ENCODE results near the gene PIK3R6. TPM values are rescaled to one million over a fixed set of nuclear protein-coding genes. Genes with fewer than 3 reads are reported as not detected.

Gene PIK3R6
- total and polyA plus RNA-seq, 2 of the 4 experiments (the other 2 are of a cell fraction): not detected

- no peak for DNase-seq
- H3K27me3 ChIP-seq (ENCODE audit: control insufficient read depth, insufficient read depth, low read length): peaks cover 18% of the 10 kb centered on the region; the same call in 1 of the 2 replicates
These were observed 66.8 kb downstream of the PIK3R6 start for GRCh38 chr17:8800656-8801055.

More at GRCh38 chr17:8800656-8801055, 66.8 kb downstream of the PIK3R6 start:
- Histone ChIP-seq H4K5ac (ENCODE audit: low read depth, low read length) (no peak overlapping the region), H4K20me1 (ENCODE audit: insufficient read depth, low read length) (no peaks in the 10 kb centered on the region), H3K56ac (ENCODE audit: extremely low read depth, insufficient read depth, low read length) (no peak overlapping the region), H2AFZ (replicated peaks; ENCODE audit: low read length, poor library complexity) (no peak overlapping the region), H3K14ac (replicated peaks; ENCODE audit: low read depth, low read length) (no peak overlapping the region), H2AK9ac (replicated peaks; ENCODE audit: low read depth, low read length, poor library complexity) (no peak overlapping the region), H3K27ac (ENCODE audit: insufficient read depth, low read length) (no peak overlapping the region), H4K91ac (ENCODE audit: insufficient read depth, low read depth, low read length) (no peak overlapping the region), H3K36me3 (ENCODE audit: control insufficient read depth, insufficient read depth, low read length) (no peaks in the 10 kb centered on the region), H3K4ac (ENCODE audit: low read depth, low read length) (no peak overlapping the region), H3K9me1 (ENCODE audit: insufficient read depth, low read length) (no peaks in the 10 kb centered on the region), H2BK20ac (ENCODE audit: low read depth, low read length) (no peak overlapping the region), H3K9me3 (ENCODE audit: control insufficient read depth, insufficient read depth, low read length) (no peaks in the 10 kb centered on the region), H2BK5ac (ENCODE audit: low read depth, low read length, poor library complexity, severe bottlenecking) (no peak overlapping the region), H3K9ac (ENCODE audit: low read depth, low read length) (no peak overlapping the region), H3K4me3 (ENCODE audit: insufficient read depth, low read depth, low read length) (no peak overlapping the region), H3K18ac (ENCODE audit: low read depth, low read length) (no peak overlapping the region), H2BK120ac (ENCODE audit: low read depth, low read length) (no peak overlapping the region), H3K4me2 (ENCODE audit: low read depth, low read length) (no peak overlapping the region), H2AK5ac (ENCODE audit: low read depth, low read length) (no peak overlapping the region), H2BK15ac (ENCODE audit: low read depth, low read length) (no peak overlapping the region), H3K23ac (ENCODE audit: low read depth, low read length) (no peak overlapping the region), H4K8ac (ENCODE audit: low read depth in 2 of 2, low read length in 2 of 2) (no peak overlapping the region), H3K79me1 (ENCODE audit: low read depth in 1 of 2, low read length in 2 of 2) (no peaks in the 10 kb centered on the region), H3K4me1 (ENCODE audit: control insufficient read depth, insufficient read depth, low read length) (no peaks in the 10 kb centered on the region)
- WGBS, 2 experiments (ENCODE audit: extremely low coverage in 2 of 2, insufficient read length in 1 of 2): no CpG with 5 or more reads among the region's 2 CpGs
- intact Hi-C loops (cut with micrococcal nuclease) (no loop called here), in situ Hi-C loops (cut with MboI; ENCODE audit: low sequenced_read_pairs) (no loop called here), dilution Hi-C loops (cut with HindIII; ENCODE audit: low sequenced_read_pairs, unreplicated experiment) (no loop called here)
- ChIA-PET POLR2A (ENCODE audit: unreplicated experiment) (no interaction called here), CTCF (no interaction called here)
- no peak for ATAC-seq (ENCODE audit: low read depth)
- no TSS peak for BruUV-seq (replicated peaks)
- TF ChIP-seq CEBPB (IDR thresholded peaks at IDR 0.05; ENCODE audit: low read depth, low read length) (no peak), CHD1 (IDR thresholded peaks at IDR 0.05; ENCODE audit: low read depth, low read length) (no peak), BHLHE40 (IDR thresholded peaks at IDR 0.05; ENCODE audit: low read depth, low read length) (no peak), SMC3 (IDR thresholded peaks at IDR 0.05; ENCODE audit: low read depth, low read length) (no peak), MXI1 (IDR thresholded peaks at IDR 0.05; ENCODE audit: borderline replicate concordance, low read depth, low read length) (no peak), RCOR1 (IDR thresholded peaks at IDR 0.05; ENCODE audit: insufficient replicate concordance, low read length) (no peak), FOS (IDR thresholded peaks at IDR 0.05; ENCODE audit: low read depth, low read length) (no peak), MAFK (IDR thresholded peaks at IDR 0.05; ENCODE audit: low read depth, low read length) (no peak)
